ENCODE results near the gene C15orf62. TPM values are rescaled to one million over a fixed set of nuclear protein-coding genes. Genes with fewer than 3 reads are reported as not detected.

The C15orf62 gene
- total RNA-seq, 4 donors from 2014 or later, result 0.28 to 0.55 TPM; not detected in 2

DNA sequence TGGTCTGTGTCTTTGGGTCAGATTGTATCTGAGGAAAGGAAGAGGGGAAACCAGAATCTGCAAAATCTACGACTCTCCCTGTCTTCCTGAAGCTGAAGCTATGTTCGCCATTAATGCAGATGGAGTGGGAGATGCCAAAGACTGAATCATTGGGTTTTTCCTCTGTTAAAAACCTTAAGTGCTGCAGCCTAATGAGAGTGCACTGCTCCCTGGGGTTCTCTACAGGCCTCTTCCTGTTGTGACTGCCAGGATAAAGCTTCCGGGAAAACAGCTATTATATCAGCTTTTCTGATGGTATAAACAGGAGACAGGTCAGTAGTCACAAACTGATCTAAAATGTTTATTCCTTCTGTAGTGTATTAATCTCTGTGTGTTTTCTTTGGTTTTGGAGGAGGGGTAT lies 38.7 kb upstream of the C15orf62 start:
- TF ChIP-seq POLR2A (IDR thresholded peaks at IDR 0.05), result no peak
- TF ChIP-seq, protein P1, sequence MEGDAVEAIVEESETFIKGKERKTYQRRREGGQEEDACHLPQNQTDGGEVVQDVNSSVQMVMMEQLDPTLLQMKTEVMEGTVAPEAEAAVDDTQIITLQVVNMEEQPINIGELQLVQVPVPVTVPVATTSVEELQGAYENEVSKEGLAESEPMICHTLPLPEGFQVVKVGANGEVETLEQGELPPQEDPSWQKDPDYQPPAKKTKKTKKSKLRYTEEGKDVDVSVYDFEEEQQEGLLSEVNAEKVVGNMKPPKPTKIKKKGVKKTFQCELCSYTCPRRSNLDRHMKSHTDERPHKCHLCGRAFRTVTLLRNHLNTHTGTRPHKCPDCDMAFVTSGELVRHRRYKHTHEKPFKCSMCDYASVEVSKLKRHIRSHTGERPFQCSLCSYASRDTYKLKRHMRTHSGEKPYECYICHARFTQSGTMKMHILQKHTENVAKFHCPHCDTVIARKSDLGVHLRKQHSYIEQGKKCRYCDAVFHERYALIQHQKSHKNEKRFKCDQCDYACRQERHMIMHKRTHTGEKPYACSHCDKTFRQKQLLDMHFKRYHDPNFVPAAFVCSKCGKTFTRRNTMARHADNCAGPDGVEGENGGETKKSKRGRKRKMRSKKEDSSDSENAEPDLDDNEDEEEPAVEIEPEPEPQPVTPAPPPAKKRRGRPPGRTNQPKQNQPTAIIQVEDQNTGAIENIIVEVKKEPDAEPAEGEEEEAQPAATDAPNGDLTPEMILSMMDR (IDR thresholded peaks at IDR 0.05), result no peak
- no peaks in the 10 kb centered on the region for H3K36me3 ChIP-seq
- intact Hi-C loops (cut with DNase I; ENCODE audit: low total_unique reads), result no loop called here

DNA sequence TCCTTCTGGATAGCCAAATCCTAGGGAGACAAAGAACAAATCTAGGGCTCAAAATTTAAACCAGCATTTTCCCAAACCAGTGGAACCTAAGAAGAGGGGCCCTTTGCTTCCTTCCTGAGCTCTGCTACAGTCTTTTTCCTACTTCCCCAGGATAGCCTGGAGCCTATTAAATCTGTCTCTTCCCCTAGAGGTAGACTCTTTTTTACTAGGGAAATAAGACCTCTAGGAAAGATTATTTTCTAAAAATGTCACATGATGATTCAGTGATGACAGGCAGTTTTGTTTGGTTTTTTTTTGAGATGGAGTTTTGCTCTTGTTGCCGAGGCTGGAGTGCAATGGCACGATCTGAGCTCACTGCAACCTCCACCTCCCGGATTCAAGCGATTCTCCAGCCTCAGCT lies 33.2 kb upstream of the C15orf62 start:
- intact Hi-C loops (cut with DNase I; ENCODE audit: low total_unique reads), result no loop called here
- Histone ChIP-seq H3K9me3 (no peaks in the 10 kb centered on the region), H3K36me3 (no peaks in the 10 kb centered on the region), H3K27me3 (no peaks in the 10 kb centered on the region), H3K4me1 (no peaks in the 10 kb centered on the region), H3K4me3 (no peak overlapping the region), H3K27ac (no peak overlapping the region)
- TF ChIP-seq, protein P1 (IDR thresholded peaks at IDR 0.05), result no peak
- no peak for TF ChIP-seq POLR2A (IDR thresholded peaks at IDR 0.05)
- DNase-seq, result no peak

More for the DNA sequence above, 38.7 kb upstream of the C15orf62 start:
- H3K9me3 ChIP-seq, result no peaks in the 10 kb centered on the region
- H3K27ac ChIP-seq, result no peak overlapping the region
- no peak for DNase-seq
- H3K4me1 ChIP-seq, result no peaks in the 10 kb centered on the region
- no peak overlapping the region for H3K4me3 ChIP-seq
- no peaks in the 10 kb centered on the region for H3K27me3 ChIP-seq

DNA sequence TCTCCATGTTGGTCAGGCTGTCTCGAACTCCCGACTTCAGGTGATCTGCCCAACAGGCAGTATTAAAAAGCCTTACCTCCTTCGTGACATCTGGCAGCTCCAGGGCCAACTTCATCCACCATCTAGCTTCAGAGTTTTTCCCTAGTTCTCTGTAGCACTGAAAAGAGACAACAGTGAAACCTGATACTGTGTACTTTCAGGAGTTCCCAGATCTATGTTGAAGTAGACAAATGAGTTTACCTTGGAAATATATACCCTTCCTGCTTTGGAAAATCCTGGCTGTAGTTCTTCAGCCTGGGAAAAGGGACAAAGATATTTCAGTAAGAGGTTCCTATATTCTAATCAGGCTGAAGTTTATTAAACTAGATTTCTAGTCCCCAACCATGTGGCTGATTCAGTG lies 32.7 kb upstream of the C15orf62 start:
- Histone ChIP-seq H3K4me1 (no peaks in the 10 kb centered on the region), H3K27me3 (no peaks in the 10 kb centered on the region), H3K4me3 (no peak overlapping the region), H3K9me3 (no peaks in the 10 kb centered on the region), H3K27ac (no peak overlapping the region), H3K36me3 (no peaks in the 10 kb centered on the region)
- no peak for DNase-seq
- TF ChIP-seq, protein P1 (IDR thresholded peaks at IDR 0.05), result no peak
- TF ChIP-seq POLR2A (IDR thresholded peaks at IDR 0.05), result no peak
- intact Hi-C loops (cut with DNase I; ENCODE audit: low total_unique reads), result no loop called here

- H3K4me3 ChIP-seq, result no peak overlapping the region
- no peaks in the 10 kb centered on the region for H3K36me3 ChIP-seq
- intact Hi-C loops (cut with DNase I; ENCODE audit: low total_unique reads), result no loop called here
- no peak for DNase-seq
- no peaks in the 10 kb centered on the region for H3K9me3 ChIP-seq
- H3K4me1 ChIP-seq, result no peaks in the 10 kb centered on the region
- H3K27ac ChIP-seq, result no peak overlapping the region
- TF ChIP-seq, protein P1 (IDR thresholded peaks at IDR 0.05), result no peak
- TF ChIP-seq POLR2A (IDR thresholded peaks at IDR 0.05), result no peak
- H3K27me3 ChIP-seq, result no peaks in the 10 kb centered on the region
Measured at GRCh38 chr15:40739047-40739446, 30.7 kb upstream of the C15orf62 start.

GRCh38 chr15:40739854-40740253 lies 29.9 kb upstream of the C15orf62 start:
- intact Hi-C loops (cut with DNase I; ENCODE audit: low total_unique reads), result no loop called here
- Histone ChIP-seq H3K36me3 (no peaks in the 10 kb centered on the region), H3K4me3 (no peak overlapping the region), H3K27me3 (no peaks in the 10 kb centered on the region), H3K27ac (no peak overlapping the region), H3K9me3 (no peaks in the 10 kb centered on the region), H3K4me1 (no peaks in the 10 kb centered on the region)
- TF ChIP-seq POLR2A (IDR thresholded peaks at IDR 0.05), result no peak
- TF ChIP-seq, protein P1 (IDR thresholded peaks at IDR 0.05), result no peak
- DNase-seq, result no peak
